T-helper 1 cell treated with Interleukin-12 subunit alpha and Interleukin-12 subunit beta and Interleukin-4 antibody, amounts not matched to agents 30 ng/mL and 1 ng/mL, for 36 hours (primary cell): ENCODE measurements around the gene CDK6. TPM values are rescaled to one million over a fixed set of nuclear protein-coding genes. Genes with fewer than 3 reads are reported as not detected.
"Not testable (repeated sequence)": the region's sequence is repeated elsewhere in the genome, so short reads cannot be mapped to it uniquely, and the experiment has no call there.

ENCODE experiments used
- intact Hi-C: fragments of 100-400 bp; cut with micrococcal nuclease; formaldehyde crosslinking; loops from one replicate; pipeline ENCODE4 v1.15.1; 2024
- total RNA-seq: library from RNA; stranded (reverse); gene quantifications from 2 replicates; pipeline ENCODE4 v1.2.3, GENCODE V29; 2022

CDK6 gene
- total RNA-seq, 1 donor from 2014 or later = 183 TPM

DNA sequence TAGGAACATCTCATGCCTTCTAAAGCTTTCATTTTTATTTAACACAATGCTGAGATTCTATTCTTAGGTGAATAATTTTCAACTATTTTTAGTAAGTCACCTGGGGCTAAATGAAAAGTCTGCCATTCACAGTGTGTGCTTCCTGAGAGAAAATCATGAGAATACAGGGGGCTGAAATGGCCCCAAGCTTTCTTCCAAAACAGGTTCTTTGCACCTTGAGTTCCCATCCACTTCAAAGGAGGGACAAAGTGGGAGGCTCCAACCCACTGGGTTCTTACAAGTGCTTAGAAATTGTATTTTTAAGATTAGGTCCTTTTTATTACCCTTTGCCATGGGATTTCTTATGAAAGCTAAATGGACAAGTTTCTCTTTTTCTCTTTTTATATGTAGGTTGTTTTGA is 224.6 kb downstream of the CDK6 start:
- intact Hi-C loops = loop anchor here (2.0 kb wide), 1 partner anchor 21 kb away; the partner anchor contains the start of gene FAM133B

DNA sequence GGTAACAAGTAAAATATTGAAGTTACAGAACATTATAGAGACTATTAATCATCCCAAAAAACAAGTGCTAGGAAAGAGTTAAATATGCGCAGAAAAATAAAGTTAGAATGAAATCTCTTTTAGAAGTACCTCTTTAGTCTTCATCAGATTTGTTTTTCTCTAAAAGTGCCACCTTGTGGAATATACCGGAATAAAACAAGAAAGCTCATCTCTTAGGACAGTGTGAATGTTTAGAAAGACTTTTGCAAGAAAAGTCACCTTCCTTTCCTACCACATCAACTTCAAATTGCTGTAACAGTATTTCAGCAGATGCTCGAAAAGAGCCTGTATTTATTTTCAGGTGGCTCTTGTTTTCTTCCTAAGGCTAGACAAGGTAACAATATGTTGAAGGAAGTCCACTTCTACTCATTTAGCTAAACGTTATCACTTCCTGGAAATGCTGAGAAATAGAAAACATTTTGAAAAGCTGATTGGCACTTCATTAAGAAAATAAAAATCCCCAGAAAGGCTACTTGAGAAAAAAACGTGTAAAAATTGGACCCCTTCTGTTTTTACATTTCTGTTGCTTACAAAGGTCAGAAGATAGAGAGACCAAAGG is 226.4 kb downstream of the CDK6 start:
- intact Hi-C loops = loop anchor here (1.0 to 2.0 kb wide), 3 partner anchors 19 to 445 kb away; partner anchors contain the start of genes FAM133B, PEX1 and RBM48

DNA sequence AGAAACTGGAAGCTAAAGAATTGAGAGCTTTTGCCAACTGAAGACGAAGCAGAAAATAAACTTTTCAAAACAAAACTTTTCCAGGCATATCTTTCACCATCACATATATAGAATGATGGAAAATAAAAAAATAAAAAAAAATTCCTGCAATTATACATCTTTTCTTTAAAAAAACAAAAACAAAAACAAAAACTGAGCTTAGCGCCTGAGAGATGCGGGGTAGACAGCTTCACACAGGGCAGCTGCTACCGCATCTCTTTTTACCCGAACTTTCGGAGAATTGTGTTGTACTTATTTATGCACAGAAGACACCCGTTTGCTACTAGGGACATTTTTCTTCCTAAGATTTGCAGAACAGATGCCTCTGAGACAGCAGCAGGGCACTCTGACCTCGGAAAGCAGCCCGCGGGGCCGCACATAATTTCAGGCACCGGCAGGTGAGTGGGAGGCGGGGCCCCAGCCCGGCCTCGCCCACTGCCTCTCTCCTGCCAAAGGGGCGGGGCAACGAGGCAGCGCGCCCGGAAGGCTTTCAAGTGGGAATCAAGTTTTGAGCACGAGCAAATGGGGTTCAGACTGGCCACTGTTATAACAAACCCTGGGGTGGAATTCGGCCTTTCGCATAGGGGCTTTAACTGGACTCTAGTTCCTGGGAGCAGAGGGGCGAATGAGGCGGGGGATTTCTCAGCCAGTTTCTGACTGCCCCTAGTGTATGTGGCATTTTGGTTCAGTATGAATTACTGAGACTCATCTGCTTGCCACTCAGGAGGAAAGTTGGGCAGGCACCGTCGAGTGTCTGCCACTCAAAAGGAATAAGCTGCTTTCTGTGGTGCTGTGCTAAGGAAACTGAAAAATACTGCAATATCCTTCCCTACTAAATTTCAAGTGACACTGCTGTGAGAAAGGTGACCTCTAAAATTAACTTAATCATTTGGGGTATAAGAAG is 227.7 kb downstream of the CDK6 start:
- intact Hi-C loops = no loop called here

DNA sequence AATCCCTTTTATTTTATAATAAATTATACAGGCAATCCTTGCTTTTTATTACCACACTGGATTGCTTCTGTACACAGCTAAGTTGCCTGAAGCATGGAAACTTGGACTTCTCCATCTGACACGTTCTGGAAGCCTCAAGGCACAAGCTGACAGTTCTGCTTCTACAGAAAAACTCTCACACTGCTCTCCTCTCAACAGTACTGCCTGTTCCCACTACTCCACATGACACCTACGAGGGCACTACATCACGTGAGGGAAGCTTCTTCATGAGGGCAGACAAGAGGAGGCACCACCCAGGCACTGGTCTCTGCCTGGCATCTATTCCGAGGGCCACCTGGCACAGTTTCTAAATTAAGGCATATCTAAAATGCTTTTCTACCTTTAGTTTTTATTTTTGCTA is 229.4 kb downstream of the CDK6 start:
- intact Hi-C loops = no loop called here

DNA sequence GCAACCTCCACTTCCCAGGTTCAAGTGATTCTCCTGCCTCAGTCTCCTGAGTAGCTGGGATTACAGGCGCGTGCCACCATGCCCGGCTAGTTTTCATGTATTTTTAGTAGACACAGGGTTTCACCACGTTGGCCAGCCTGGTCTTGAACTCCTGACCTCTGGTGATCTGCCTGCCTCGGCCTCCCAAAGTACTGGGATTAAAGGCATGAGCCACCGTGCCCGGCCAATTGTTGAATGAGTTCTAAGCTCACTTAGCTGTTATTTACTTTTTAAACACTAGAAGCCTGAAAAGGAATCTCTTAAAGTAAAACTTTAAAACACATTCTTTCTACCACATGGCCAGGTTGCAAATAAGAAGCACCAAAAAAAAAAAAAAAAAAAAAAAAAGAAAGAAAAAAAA is 231.9 kb downstream of the CDK6 start:
- intact Hi-C loops = not testable (repeated sequence)

DNA sequence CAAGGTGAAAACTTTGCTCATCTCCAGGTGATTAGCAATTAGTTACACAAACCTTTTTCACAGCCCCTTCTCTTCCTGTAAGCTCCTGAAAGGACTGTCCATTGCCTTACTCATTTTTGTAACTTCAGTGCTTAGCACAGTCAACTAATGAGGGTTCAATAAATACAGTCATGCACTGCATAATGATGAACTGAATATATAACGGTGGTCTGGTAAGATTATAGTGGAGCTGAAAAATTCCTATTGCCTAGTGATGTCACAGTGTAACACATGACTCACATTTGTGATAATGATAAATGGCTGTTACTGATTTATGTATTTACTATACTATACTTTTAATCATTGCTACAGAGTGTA is 233.3 kb downstream of the CDK6 start:
- intact Hi-C loops = no loop called here

DNA sequence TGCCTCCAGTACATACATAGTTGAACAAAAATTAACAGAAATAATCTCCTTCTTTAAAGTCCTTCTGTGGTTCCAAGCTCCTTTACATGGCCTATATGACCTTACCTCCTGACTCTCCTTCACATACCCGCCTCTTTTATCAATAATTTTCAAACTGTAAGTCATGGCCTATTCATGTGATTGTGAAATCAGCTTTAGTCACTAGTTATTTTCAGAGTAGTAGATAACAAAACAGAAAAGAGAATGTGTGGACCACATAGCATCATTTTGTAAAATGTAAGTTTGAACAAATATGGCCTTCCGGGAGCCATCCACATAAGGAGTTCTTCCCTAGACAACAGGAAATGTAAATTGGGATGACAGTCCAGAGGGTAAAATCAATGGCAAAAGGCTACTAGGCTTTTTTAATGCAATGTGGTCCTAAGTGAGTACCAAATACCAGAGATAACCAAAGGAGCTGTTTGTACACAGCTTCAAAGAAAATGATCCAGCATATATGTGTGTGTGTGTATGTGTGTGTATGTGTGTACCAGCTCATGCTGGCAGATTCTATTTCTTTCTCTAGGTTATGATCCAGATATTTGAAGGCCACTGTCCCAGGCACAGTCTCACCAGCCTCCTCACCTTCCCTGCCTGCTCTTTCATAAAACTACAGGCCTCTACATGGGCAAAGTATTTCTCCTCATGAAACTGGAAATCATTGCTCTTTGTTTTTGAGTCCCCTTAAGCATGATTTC is 233.9 kb downstream of the CDK6 start:
- intact Hi-C loops = no loop called here

DNA sequence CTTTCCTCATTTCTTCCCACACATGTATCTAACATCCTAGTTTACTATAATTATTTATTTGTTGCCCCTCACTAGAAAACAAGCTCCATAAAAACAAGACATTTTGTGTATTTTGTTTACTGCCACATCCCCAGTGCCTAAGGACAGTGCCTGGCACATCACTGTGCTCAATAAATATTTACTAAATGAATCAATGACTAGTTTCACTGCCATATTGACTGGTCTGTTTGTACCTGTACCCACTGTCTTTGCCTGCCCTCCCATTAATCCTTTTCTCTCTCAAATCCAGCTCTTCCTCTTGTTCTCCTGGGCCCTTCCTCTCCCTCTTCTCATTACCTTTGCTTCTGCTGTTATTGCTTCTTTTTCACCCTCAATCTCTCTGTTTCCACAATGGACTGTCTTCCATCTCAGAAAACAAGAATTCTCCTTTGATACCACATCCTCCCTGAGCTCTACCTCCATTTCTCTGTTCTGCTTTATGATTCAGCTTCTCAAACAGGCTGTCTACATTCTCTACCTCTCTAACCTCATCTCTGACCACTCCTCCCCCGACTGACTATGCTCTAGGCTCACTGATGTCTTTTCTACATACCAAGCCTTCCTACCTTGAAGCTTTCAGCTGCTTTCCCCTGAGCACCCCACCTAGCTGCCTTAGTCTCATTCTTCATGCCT is 237.9 kb downstream of the CDK6 start:
- intact Hi-C loops = no loop called here

DNA sequence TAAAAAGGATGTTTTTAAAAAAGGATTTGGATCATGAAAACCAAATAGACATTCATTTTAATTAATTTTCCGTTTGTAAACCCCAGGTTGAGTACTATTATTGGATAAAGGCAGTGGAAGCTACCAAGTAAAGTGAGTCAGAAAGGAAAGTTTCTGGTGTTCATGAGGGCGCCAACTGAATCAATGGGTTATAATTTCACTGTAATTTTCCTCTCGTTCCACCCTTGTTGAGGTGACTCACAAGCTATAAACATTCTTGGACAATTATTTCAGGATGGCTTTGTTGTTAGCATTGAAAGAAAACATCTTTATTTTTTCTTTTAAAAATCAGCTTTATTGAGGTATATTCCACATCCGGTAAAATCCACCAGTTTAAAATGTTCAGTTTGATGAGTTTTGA is 241.1 kb downstream of the CDK6 start:
- intact Hi-C loops = no loop called here

DNA sequence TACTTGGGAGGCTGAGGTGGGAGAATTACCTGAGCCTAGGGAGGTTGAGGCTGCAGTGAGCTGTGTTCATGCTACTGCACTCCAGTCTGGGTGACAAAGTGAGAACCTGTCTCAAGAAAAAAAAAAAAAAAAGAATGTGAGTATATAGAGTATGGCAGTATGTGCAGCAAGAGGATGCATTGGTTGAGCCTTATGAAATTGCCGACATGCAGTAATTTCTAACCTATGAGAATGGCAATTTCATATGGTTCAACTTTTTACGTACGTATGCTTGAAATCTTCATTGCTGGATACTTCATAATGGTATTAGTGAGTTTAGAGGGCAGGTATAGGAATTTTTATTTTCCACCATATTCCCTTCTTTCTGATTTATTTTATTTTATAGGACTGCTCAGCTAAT is 241.6 kb downstream of the CDK6 start:
- intact Hi-C loops = loop anchor here (5.0 kb wide), 1 partner anchor 553 kb away; the partner anchor contains the start of gene SAMD9L

DNA sequence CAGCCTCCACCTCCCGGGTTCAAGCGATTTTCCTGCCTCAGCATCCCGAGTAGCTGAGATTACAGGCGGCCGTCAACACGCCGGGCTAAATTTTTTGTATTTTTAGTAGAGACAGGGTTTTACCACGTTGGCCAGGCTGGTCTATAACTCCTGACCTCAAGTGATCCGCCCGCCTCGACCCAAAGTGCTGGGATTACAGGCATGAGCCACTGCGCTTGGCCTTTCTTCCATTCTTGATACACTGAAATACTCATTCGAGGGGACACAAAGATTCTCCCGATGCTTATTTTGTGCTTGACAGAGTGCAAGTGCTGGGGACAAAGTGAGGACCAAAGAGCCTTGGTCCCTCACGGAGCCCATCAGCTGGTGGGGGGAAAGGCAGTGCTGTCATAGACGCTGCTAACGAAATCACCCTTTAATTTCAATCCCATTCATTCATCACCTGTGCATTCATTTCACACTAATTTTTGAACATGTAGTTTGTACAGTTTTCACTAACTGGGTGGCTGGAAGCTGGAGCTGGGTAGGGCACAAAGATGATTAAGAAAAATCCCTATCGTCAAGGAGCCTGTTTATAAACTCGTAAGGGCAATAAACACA is 245.6 kb downstream of the CDK6 start:
- intact Hi-C loops = loop anchor here (2.0 to 5.0 kb wide), 8 partner anchors 20 to 1414 kb away; partner anchors contain the start of genes ANKIB1, BET1, CYP51A1 and KRIT1

DNA sequence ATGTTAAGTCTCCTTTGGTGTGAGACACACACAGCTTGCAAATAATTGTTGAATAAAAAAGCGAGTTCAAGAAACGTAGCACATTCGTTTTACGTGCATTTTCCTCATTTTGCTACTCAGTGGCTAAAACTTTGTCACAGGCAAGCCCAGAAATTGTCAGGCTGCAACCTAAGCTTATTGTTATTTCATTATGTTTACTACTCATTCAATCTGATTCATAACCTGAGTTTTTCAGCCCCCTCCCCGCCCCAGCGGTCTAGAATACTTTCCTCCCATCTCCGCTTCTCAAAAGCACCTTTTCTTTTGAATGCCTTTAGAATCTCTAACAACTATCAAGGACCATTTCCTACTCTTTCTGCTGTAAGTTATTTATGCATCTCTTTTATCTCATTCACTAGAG is 247.3 kb downstream of the CDK6 start:
- intact Hi-C loops = loop anchor here (1.0 to 2.0 kb wide), 4 partner anchors 14 to 649 kb away; partner anchors contain the start of genes AKAP9, PEX1, RBM48 and VPS50

DNA sequence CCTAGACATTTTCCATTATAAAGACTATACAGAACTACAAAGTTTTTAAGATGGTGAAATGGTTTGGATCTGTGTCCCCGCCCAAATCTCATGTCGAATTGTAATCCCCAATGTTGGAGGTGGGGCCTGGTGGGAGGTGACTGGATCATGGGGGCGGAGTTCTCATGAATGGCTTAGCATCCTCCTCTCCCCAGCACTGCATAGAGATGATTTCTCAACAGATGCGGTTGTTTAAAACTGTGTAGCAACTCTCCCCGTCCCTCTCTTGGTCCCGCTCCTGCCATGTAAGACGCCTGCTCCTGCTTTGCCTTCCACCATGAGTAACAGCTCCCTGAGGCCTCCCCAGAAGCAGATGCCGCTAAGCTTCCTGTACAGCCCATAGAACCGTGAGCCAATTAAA is 247.8 kb downstream of the CDK6 start:
- intact Hi-C loops = loop anchor here (2.0 kb wide), 1 partner anchor 14 kb away; no protein-coding TSS in a partner anchor

DNA sequence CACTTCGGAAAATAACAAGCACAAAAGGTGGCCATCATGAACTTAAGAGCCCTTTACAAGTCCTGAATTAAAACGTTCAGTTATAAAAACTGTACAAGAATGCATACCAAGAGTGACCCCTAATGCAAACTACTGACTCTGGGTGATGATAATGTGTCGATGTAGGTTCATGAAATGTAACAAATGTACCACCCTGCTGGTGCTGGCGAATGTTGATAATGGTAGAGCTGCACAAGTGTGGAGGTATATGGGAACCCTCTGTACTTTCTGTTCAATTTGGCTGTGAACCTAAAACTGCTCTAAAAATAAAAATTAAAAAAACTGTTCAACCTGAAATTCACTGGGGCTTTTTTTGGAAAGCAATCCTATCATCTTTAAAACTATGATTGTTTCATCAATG is 249.5 kb downstream of the CDK6 start:
- intact Hi-C loops = no loop called here

DNA sequence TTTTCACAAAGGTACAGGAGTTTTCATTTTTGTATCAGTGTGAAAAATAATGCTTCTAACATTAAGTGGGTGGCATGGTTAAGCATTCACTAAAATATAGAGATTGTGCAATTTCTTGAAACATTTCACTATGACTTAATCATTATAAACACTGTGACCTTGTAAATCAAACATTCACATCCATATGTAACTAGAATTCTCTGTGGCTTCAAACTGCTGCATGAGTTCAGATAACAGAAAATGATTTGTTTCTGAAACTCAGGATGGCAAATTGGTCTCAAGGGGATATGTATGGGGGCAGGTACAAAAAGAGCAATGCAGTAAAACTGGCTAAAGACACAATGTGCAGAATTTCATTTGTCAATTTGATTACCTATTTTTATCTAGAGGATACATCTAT is 250.0 kb downstream of the CDK6 start:
- intact Hi-C loops = no loop called here

DNA sequence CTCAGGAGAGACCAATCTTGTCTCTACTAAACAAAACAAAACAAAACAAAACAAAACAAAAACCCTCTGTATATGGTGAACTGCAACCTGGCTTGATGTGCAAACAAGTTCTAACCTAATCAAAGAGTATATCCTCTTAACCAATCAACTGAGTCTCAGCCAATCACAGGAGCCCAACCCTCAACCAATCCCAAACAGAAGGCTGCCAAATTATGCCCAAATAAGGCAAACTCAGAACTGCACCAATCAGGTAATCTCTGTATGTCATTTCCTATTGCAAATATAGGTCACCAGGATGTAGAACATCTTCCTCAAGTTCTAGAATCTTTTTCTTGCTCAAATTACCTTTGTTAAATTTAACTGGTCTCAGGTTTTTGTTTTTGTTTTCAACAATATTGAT is 251.4 kb downstream of the CDK6 start:
- intact Hi-C loops = no loop called here

DNA sequence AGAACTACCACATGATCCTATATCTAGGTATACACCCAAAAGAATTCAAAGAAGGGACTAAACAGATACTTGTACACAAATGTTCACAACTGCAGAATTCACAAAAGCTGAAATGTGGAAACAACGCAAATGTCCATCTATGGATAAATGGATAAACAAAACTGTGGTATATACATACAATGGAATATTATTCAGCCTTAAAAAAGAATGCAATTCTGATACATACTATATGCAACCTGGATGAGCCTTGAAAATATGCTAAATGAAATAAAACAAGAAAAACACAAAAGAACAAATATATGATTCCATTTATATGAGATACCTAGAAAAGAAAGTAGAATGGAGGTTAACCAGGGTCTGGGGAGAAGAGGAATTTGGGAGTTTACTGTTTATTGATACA is 253.4 kb downstream of the CDK6 start:
- intact Hi-C loops = no loop called here

DNA sequence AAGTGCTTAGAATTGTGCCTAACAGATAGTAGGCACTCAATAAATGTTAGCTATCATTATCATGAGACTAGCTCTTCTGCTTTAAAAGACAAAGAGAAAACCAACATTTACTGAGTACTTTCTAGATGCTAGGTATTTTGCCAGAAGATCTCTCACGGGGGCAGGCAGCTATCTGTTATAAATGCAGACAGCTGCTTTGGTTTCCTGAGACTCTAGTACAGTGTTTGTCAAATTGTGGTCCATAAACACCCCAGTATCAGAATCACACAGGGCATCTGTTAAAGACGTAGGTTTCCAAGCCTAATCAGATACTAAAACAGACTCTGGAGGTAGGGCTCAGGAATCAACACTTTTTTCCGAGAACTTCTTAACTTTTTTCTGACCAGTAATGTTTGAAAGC is 260.1 kb downstream of the CDK6 start:
- intact Hi-C loops = no loop called here

DNA sequence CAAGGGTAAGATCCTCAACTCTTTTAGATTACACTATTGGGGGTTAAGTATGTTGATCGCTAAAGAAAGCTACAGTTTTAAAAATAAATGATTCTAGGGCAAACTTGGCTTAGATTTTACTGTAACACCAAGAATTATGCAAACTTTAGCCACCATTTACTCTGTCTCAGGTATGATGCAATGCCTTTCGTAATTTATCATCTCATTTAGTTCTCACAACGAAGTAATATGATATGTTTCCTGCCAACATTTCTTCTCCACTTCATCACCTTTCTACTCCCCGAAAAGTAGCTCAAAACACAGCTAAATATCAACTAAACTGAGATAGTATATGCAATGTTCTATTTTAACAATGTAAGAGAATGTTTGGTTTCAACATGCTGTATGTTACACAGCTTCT is 267.2 kb downstream of the CDK6 start:
- intact Hi-C loops = loop anchor here (10.0 kb wide), 1 partner anchor 1824 kb away; no protein-coding TSS in a partner anchor

DNA sequence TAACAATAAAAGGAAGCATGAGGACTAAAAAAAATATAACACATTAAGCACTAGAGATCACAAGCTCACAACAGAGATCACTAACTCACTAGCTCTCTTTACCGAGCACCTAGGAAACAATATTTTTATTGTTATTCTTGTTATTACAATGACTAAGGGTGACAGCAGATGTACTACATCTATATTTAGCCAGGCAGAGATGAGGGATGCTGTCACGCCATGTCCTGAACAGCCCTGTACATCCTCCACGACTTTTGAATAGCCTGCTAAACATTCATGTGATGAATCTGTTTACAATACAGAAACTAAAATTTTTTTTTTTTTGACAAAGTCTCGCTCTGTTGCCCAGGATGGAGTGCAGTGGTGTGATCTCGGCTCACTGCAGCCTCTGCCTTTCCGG is 268.9 kb downstream of the CDK6 start:
- intact Hi-C loops = loop anchor here (10.0 kb wide), 1 partner anchor 1823 kb away; no protein-coding TSS in a partner anchor
